ENCODE results near the gene GRIK3. TPM values are rescaled to one million over a fixed set of nuclear protein-coding genes. Genes with fewer than 3 reads are reported as not detected.

GRIK3 gene
- total and polyA plus RNA-seq, 2 experiments from 2014 or later, result under 0.01 TPM; not detected in 1

DNA sequence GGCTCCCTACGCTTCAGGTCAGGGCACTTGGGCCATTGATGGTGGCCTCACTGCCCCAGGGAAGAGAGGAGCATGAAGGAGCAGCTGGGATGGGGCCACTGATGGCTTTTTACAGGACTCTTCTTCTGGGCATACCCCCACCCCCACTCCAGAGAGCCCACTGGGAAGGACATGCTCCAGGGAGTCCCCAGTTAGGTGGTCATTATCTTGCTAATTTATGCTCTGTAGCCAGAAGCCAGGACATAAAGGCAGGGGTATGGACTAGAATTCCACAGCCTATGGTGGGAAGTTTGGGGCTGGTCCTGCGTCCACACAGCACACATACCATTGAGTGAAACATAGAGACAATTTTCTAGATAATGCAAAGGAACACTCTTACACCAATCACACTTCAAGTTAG is 8.8 kb upstream of the GRIK3 start:
- Histone ChIP-seq H2AFZ (no peak overlapping the region), H4K20me1 (ENCODE audit: insufficient read depth, poor library complexity, severe bottlenecking) (no peaks in the 10 kb centered on the region), H3K4me2 (no peak overlapping the region), H3K27me3 (peaks cover 63% of the 10 kb centered on the region), H3K27ac (no peak overlapping the region), H3K4me3 (no peak overlapping the region), H3K36me3 (replicated peaks; ENCODE audit: insufficient read depth, low read depth) (no peaks in the 10 kb centered on the region), H3K9me3 (ENCODE audit: low read depth) (no peaks in the 10 kb centered on the region), H3K79me2 (no peaks in the 10 kb centered on the region), H3K4me1 (ENCODE audit: insufficient read depth) (no peaks in the 10 kb centered on the region), H3K9me2 (replicated peaks; ENCODE audit: insufficient read depth) (no peaks in the 10 kb centered on the region)
- no peak for TF ChIP-seq EZH2phosphoT487 (IDR thresholded peaks at IDR 0.05; ENCODE audit: low read depth, severe bottlenecking, unreplicated experiment)
- TF ChIP-seq, protein P1, sequence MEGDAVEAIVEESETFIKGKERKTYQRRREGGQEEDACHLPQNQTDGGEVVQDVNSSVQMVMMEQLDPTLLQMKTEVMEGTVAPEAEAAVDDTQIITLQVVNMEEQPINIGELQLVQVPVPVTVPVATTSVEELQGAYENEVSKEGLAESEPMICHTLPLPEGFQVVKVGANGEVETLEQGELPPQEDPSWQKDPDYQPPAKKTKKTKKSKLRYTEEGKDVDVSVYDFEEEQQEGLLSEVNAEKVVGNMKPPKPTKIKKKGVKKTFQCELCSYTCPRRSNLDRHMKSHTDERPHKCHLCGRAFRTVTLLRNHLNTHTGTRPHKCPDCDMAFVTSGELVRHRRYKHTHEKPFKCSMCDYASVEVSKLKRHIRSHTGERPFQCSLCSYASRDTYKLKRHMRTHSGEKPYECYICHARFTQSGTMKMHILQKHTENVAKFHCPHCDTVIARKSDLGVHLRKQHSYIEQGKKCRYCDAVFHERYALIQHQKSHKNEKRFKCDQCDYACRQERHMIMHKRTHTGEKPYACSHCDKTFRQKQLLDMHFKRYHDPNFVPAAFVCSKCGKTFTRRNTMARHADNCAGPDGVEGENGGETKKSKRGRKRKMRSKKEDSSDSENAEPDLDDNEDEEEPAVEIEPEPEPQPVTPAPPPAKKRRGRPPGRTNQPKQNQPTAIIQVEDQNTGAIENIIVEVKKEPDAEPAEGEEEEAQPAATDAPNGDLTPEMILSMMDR (IDR thresholded peaks at IDR 0.05; ENCODE audit: poor library complexity), result no peak
- TF ChIP-seq EZH2 (IDR thresholded peaks at IDR 0.05; ENCODE audit: borderline replicate concordance), result no peak
- 74% methylated on average over 2 of the region's 2 CpGs for WGBS (ENCODE audit: low lambda C conversion rate, missing lambda C conversion rate)
- no peak for DNase-seq (ENCODE audit: low spot score)

DNA sequence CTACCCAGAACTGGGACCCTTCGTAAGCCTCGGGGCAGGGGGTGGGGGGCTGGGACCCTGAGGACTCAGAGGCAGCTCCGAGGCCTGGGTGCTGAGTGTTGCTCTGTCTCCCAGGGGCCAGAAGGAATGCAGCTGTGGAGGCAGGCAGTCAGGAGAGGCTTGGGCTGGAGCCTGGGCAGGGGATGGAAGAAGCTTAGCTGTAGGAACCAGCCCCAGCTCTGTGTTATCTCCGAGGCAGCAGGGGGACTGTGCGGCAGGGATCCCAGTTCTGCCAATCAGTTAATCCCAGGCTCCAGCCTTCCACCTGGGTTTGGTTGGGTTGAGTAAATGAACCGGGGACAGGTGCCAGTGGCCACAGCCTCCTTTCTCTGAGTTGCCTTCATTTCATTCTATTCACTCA is 8.2 kb upstream of the GRIK3 start:
- no peak overlapping the region for H3K4me3 ChIP-seq
- H3K9me3 ChIP-seq (ENCODE audit: low read depth), result no peaks in the 10 kb centered on the region
- H3K27me3 ChIP-seq, result peaks cover 69% of the 10 kb centered on the region
- H4K20me1 ChIP-seq (ENCODE audit: insufficient read depth, poor library complexity, severe bottlenecking), result no peaks in the 10 kb centered on the region
- H3K4me1 ChIP-seq (ENCODE audit: insufficient read depth), result no peaks in the 10 kb centered on the region
- H3K9me2 ChIP-seq (replicated peaks; ENCODE audit: insufficient read depth), result no peaks in the 10 kb centered on the region
- no peaks in the 10 kb centered on the region for H3K36me3 ChIP-seq (replicated peaks; ENCODE audit: insufficient read depth, low read depth)
- no peak overlapping the region for H3K27ac ChIP-seq
- no peak for TF ChIP-seq EZH2 (IDR thresholded peaks at IDR 0.05; ENCODE audit: borderline replicate concordance)
- TF ChIP-seq EZH2phosphoT487 (IDR thresholded peaks at IDR 0.05; ENCODE audit: low read depth, severe bottlenecking, unreplicated experiment), result no peak
- TF ChIP-seq, protein P1 (IDR thresholded peaks at IDR 0.05; ENCODE audit: poor library complexity), result no peak
- DNase-seq (ENCODE audit: low spot score), result no peak
- WGBS (ENCODE audit: low lambda C conversion rate, missing lambda C conversion rate), result 62% methylated on average over 6 of the region's 6 CpGs
- H3K4me2 ChIP-seq, result no peak overlapping the region
- H2AFZ ChIP-seq, result no peak overlapping the region
- H3K79me2 ChIP-seq, result no peaks in the 10 kb centered on the region

DNA sequence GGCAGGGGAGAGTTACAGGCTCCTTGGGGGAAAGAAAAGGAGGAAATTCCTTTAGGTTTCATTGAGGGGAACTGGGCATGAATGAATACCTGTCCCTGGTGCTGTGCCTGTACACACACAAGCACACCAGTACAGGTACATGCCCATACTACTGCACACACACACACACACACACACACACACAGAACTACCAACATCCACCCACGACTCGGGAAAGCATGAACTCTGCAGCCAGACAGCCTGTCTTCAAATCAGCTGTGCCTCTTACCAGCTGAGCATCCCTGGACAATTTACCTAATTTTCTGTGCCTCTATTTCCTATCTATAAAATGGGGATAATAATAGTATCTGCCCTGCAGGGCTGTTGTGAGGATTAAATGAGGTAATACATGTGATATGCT is 7.2 kb upstream of the GRIK3 start:
- H3K9me3 ChIP-seq (ENCODE audit: low read depth), result no peaks in the 10 kb centered on the region
- H3K36me3 ChIP-seq (replicated peaks; ENCODE audit: insufficient read depth, low read depth), result no peaks in the 10 kb centered on the region
- DNase-seq (ENCODE audit: low spot score), result no peak
- no peak overlapping the region for H2AFZ ChIP-seq
- peaks cover 79% of the 10 kb centered on the region for H3K27me3 ChIP-seq
- H4K20me1 ChIP-seq (ENCODE audit: insufficient read depth, poor library complexity, severe bottlenecking), result no peaks in the 10 kb centered on the region
- no peak for TF ChIP-seq EZH2 (IDR thresholded peaks at IDR 0.05; ENCODE audit: borderline replicate concordance)
- no peak for TF ChIP-seq EZH2phosphoT487 (IDR thresholded peaks at IDR 0.05; ENCODE audit: low read depth, severe bottlenecking, unreplicated experiment)
- TF ChIP-seq, protein P1 (IDR thresholded peaks at IDR 0.05; ENCODE audit: poor library complexity), result no peak
- WGBS (ENCODE audit: low lambda C conversion rate, missing lambda C conversion rate), result 70% methylated on average over 2 of the region's 2 CpGs
- no peak overlapping the region for H3K4me3 ChIP-seq
- H3K4me1 ChIP-seq (ENCODE audit: insufficient read depth), result no peaks in the 10 kb centered on the region
- H3K27ac ChIP-seq, result no peak overlapping the region
- no peak overlapping the region for H3K4me2 ChIP-seq
- H3K79me2 ChIP-seq, result no peaks in the 10 kb centered on the region
- H3K9me2 ChIP-seq (replicated peaks; ENCODE audit: insufficient read depth), result no peaks in the 10 kb centered on the region

DNA sequence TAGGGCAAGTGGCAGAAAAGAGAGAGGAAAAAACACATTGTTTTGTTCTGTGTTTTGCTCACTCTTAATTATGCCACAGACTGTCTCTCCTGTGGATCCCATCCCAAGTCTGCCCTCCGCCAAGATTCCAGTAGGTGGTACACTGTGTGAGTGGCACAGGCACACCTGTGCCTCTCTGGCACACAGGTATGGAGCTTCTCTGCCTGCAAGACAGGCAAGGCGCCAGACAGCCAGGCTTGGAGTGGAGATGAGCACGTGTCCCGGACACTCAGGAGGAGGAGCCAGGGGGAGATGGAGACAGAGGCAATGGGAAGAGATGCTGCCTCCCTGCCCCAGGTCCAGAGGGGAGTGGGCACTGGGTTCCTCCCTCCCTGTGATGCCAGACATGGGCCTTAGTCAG is 6.5 kb upstream of the GRIK3 start:
- Histone ChIP-seq H3K9me2 (replicated peaks; ENCODE audit: insufficient read depth) (no peaks in the 10 kb centered on the region), H3K27ac (no peak overlapping the region), H3K79me2 (no peaks in the 10 kb centered on the region), H4K20me1 (ENCODE audit: insufficient read depth, poor library complexity, severe bottlenecking) (no peaks in the 10 kb centered on the region), H3K27me3 (peaks cover 86% of the 10 kb centered on the region), H2AFZ (no peak overlapping the region), H3K4me3 (no peak overlapping the region), H3K36me3 (replicated peaks; ENCODE audit: insufficient read depth, low read depth) (no peaks in the 10 kb centered on the region), H3K4me2 (no peak overlapping the region), H3K9me3 (ENCODE audit: low read depth) (no peaks in the 10 kb centered on the region), H3K4me1 (ENCODE audit: insufficient read depth) (no peaks in the 10 kb centered on the region)
- TF ChIP-seq, protein P1 (IDR thresholded peaks at IDR 0.05; ENCODE audit: poor library complexity), result no peak
- TF ChIP-seq EZH2 (IDR thresholded peaks at IDR 0.05; ENCODE audit: borderline replicate concordance), result no peak
- no peak for TF ChIP-seq EZH2phosphoT487 (IDR thresholded peaks at IDR 0.05; ENCODE audit: low read depth, severe bottlenecking, unreplicated experiment)
- no peak for DNase-seq (ENCODE audit: low spot score)
- 66% methylated on average over 4 of the region's 4 CpGs for WGBS (ENCODE audit: low lambda C conversion rate, missing lambda C conversion rate)
